HG03280 (cell line): ENCODE data around the gene HSD17B3.
"Not testable (repeated sequence)": the region's sequence is repeated elsewhere in the genome, so short reads cannot be mapped to it uniquely, and the experiment has no call there.

ENCODE experiments used
- ATAC-seq: cut with Tn5 transposase; IDR thresholded peaks from one replicate; pipeline ENCODE4 v1.9.1; 2021; ENCODE audit warnings: mild to moderate bottlenecking, moderate library complexity; ENCODE audit not compliant: unreplicated experiment

HSD17B3 gene

DNA sequence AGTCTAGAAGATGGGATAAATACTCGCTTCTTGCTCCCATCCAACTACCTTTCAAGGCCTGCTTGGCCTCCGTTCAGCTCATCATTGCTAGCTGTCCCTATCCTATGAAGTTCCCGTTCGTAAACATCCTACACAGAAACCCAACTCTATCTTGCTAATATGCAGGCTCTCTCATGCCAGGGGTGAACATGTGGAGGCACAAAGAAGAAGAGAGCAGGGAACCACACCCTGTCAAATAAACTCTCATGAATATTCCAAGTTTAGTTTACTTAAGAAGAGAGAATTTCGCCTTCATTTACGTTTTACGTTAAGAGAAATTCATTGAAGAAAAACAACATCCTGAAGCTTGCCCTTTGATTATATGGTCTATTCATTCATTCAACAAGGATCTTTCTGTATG is 7.9 kb upstream of the HSD17B3 start:
- no peak for ATAC-seq

DNA sequence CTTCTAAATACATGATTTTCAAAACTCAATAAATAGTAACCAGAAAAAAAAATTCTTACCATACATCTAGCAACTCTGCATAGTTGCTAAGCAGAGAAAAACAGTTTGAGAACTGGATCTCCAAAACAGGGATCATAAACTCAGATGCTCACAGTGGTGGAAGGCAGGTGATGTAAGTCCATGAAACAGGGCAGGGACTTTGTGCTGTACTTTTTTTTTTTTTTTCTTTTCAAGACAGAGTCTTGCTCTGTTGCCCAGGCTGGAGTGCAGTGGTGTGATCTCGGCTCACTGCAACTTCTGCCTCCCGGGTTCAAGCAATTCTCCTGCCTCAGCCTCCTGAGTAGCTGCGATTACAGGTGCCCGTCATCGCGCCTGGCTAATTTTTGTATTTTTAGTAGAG is 5.0 kb upstream of the HSD17B3 start:
- not testable (repeated sequence) for ATAC-seq

DNA sequence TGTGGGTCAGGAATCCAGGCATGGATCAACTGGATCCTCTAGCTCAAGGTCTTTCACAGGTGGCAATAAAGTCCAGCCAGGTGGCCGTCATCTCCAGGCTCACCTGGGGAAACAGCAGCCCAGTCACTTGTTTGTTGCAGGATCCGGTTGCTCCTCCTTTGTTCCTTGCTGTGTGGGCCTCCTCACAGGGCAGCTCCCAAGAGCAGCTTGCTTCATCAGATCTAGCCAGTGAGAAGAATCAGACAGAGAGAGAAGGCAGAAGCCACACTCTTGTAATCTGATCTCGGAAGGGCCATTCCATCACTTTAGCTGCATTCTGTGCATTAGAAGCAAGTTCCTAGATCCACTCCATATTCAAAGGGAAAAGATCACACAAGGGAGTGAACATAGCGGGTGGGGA is 3.2 kb upstream of the HSD17B3 start:
- no peak for ATAC-seq

DNA sequence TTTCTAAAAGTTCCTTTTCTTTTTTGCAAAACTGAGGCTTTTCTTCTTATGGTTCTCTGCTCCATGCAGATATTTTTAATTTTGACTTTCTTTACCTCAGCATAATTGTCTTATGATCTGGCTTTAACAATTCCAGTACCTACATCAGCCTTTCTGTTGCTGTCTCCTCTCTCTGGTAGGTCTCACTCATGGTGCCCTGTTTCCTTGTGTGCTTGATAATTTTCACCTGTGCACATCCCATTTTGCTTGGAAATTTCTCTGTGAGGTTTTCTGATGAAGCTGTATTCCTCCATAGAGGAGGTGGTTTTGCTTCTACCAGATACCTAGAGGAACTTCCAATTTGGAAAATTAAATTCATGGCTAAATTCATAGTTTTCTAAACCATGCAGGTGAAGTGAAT is 2.3 kb upstream of the HSD17B3 start:
- no peak for ATAC-seq

DNA sequence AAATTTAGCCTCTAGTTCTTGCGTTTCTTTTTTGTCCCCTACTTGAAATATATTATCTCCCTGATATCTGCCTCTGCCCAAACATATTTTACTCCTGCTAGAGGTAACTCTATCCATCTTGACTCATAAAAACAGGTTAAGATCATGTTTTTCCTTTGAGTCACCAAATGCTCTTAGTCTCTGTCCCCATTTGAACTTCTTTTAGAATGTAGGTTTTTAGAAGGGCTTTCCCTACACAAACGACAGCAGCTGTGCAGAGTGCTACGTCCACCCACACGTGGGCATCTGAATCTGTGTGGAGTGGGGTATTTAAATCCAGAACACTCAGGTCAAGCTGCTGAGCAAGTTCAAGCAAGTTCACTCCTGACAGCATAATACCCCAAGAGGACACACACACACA is 2.2 kb downstream of the HSD17B3 start:
- ATAC-seq = no peak

DNA sequence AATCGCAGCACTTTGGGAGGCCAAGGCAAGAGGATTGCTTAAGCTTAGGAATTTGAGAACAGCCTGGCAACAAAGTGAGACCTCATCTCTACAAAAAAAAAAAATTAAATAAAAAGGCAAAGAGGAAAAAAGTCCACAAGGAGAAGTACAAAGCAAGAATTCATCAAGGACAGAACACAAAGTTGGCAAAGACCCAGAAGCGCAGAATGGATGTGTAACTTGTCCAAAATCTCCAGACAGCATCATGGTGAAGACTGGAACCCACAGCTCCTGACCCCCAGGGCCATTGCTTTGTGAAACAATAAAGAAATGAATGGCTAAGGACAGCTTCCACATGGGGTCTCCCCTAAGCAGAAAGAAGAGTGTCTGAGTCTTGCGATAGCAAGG is 7.8 kb downstream of the HSD17B3 start:
- no peak for ATAC-seq

DNA sequence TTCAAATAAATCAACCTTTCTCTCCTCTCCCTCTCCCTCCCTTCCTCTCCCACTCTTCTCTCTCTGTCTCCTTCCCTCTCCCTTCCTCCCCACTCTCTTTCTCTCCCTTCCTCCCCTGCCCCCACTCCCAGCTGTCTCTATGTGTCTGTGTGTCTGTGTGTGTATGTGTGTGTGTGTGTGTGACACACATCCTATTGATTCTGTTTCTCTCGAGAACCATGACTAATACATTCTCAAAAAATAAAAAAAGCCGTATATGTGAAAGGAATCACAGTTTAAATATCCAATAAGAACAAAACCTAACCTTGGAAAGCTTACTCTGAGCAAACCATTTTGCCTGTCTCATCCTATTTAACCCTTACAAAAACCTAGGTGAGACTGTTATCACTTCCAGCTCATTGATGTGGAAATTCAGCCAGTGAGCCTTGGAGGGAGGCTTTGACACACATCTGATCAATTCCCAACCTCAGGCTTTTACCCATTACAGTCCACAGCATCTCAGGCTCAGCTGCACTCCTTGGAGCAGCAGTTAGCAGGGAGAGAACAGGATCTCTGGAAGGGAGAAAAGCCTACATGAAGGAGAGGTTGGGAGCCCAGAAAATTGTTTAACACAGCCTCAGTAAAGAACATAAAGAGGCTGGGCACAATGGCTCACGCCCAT is 8.3 kb downstream of the HSD17B3 start:
- no peak for ATAC-seq

DNA sequence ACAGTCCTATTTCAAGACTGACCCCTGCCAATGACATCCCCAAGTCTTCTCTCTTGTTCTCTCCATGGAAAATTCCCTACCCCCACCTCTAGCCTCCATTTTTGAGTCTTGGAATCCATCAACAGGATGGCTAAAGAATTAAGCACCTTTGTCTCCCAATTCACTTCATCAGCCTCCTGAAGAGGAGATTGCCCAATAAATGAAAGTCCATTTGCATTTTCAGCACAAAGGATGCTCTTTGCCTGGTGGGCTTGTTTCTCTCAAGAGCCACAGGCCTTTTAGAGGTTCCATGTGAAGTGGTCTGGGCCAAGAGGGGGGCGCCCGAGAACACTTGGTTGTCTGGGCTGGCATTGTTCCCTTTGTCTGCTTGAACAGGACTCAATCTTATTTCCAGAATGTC is 12.6 kb downstream of the HSD17B3 start:
- ATAC-seq = no peak

DNA sequence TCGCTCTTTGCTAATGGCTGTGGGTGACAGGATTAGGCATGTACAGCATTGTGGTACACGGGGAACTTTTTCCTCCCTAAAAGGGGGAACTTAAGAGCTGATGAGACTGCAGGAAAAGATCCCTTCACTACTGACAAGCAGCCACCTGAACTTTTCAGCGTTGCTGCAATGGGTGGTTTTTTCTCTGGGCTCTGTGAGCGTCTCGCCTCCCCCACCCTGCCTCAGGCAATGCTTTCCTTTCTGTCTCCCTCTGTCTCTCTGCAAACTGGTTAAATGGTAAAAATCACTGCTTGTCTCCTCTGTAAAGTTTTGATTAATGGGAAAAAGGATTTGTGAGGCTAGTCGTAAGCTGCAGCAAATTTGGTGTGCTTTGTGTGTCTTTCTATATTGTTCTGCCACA is 20.3 kb downstream of the HSD17B3 start:
- ATAC-seq = no peak

DNA sequence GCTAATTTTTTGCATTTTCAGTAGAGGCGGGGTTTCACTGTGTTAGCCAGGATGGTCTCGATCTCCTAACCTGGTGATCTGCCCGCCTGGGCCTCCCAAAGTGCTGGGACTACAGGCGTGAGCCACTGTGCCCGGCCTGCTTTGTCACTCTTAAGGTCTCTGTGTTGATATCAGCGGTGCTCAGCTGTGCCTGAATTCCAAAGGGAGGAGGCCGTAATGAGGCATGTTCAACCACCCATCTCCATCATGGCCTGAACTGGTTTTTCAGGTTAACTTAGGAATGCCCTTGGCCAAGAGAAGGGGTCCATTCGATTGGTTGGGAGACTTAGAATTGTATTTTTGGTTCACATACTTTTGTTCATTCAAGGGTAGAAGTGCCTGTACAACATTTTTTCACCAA is 22.0 kb downstream of the HSD17B3 start:
- no peak for ATAC-seq

DNA sequence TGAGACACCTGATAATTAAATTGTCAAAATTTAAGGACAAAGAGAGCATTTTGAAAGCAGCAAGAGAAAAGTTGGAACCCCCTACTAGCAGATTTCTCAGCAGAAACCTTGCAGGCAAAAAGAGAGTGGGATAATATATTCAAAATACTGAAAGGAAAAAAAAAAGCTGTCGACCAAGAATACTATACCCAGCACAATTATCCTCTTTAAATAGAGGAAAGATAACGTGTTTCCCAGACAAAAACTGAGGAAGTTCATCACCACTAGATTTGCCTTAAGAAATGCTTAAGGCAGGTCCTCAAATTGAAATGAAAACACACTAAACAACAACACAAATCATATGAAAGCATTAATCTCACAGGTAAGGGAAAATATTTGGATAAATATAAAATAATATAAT is 27.0 kb downstream of the HSD17B3 start:
- no peak for ATAC-seq

DNA sequence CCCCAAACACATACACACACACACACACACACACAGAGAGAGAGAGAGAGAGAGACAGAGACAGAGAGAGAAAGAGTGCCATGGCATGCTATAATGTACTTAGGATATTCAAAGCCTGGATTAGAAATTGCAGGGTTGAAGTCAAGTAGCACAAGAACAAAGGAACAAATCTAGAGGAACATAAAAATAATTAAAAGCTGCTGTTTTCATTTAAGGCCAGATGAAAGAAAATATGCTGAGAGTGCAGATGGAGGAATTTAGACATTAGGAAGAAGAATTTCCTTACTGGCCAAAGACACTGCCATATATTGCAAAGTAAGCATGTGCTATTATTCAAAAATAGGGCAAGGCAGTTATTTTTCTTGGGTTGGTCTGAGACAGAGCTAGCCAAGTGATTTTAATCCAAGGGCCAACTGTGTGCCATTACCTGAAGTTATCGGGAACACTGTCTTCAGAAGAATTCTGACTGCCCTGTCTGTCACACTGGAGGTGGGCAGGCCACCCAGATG is 31.7 kb downstream of the HSD17B3 start:
- ATAC-seq = no peak

DNA sequence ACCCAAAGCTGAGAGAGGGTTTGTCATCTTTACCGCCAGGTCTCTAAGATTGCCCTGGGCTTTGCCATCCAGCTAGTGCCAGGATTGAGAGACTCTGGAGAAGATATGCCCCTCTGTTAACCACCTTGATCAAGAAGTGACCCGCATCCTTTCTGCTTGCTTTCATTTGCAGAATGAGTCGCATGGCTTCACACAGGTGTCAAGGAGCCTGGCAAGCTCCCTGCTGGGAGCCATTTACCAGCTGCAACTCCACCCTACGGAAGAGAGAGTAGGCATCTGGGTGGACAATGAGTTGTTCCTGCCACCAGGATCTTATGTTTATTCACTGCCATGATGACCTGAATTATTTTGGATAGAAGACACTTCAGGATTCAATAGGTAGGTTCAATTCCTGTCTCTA is 43.0 kb downstream of the HSD17B3 start:
- ATAC-seq = no peak

DNA sequence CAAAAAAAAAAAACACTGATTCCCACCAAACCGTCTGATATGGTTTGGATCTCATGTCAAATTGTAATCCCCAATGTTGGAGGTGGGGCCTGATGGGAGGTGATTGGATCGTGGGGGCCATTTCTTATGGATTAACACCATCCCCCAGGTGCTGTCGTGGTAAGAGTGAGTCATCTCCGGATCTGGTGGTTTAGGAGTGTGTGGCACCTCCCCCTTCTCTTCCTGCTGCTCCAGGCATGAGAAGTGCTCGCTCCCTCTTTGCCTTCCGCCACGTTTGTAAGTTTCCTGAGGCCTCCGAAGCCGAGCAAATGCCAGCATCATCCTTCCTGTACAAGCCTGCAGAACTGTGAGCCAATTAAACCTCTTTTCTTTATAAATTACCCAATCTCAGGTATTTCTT is 45.2 kb downstream of the HSD17B3 start:
- ATAC-seq = no peak

DNA sequence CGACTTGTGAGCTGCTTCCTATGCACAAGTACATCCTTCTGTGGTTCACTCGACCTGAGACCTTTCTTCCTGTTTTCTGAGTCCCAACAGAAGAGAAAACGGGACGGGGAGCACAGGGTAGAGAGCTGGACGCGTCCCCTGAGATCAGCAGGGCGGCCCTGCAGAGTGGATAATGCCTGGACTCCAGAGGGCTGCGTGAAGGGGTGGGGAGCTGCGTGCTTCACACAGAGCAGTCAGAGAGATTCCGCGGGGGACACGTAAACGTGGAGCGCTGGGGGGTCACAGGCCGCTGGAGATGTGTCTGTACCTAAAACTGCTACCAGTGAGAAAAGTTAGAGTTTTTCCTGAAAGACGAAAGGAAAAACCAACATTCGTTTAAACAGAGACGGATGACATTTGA is 46.3 kb downstream of the HSD17B3 start:
- no peak for ATAC-seq

DNA sequence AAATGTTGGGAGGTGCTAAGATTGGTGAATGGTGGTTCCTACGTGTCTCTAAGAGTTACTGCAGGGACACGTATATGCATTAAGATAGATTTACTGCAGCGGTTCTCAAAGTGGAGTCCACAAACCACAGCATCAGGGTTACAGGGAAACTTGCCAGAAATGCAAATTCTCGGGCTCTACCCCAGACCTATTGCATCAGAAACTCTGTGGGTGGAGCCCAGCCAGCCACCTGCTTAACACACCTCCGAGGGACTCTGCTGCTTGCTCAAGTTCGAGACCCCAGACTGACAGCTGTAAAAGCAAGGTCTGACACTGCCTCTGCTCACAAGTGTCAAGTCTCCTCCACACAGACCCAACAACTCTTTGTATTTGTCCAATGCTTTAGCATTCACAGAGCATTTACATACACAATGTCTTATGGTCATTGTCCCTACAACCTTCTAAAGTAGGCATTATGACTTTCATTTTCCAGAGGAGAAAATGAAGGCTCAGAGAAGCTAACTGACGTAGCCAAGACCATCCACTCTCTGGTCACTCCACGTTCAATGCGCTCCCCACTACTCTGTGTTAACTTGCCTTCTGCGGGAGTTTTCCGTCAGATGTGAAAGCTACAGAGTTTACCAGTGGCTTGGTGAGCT is 48.8 kb downstream of the HSD17B3 start:
- no peak for ATAC-seq

DNA sequence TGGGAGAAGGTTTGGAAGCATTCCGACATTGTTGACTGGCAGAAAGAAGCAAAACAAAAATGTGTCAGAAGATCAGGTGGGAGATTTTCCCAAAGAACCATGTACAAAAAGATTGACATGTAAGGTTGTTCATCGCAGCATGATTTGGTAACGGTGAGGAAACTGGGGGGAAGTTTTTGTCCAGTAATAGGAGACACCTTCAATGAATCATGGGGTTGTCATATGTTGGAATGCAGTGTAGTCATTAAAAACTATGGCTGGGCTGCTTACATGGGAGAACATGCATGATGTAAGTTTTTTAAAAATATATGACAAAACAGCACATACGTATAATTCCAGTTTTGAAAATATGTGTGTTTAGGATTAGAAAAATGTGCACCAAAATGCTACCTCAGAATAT is 50.5 kb downstream of the HSD17B3 start:
- no peak for ATAC-seq

DNA sequence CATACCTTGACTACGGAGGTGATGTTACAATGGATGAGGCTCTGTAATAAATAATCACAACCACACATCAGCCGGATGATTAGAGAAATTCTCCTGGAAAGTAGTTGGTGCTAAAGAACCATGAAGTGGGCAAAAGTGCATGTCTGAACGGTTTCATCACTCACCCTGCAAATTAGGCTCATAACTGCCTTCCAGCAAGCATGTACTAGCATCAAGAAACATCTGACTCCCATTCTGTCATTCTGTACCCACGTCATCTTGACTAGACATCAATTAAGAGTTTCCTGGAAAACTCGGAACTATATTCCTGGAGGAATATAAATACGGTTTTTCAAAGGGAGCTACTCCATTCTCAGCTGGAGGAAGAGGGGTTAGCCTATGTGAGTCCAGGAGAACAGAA is 52.2 kb downstream of the HSD17B3 start:
- no peak for ATAC-seq

DNA sequence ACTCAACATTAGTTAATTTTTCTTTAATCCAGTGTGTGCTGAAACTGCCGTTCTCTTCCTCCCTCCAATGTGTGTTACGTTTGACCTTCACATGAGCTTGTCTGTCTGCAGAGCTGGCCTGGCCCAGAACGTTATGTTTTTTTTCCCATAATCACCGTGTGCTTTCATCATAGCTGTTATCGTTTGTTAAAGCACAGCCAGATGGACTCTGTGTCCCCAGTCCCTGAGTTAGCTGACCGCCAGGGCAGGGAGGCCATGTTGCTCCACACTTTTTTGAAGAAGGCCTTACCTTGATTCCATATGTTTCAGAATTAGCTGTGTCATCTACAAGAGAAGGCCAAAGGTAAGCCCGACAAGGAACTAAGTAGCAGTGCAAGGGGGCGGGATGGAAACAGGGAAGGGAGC is 55.7 kb downstream of the HSD17B3 start:
- no peak for ATAC-seq

DNA sequence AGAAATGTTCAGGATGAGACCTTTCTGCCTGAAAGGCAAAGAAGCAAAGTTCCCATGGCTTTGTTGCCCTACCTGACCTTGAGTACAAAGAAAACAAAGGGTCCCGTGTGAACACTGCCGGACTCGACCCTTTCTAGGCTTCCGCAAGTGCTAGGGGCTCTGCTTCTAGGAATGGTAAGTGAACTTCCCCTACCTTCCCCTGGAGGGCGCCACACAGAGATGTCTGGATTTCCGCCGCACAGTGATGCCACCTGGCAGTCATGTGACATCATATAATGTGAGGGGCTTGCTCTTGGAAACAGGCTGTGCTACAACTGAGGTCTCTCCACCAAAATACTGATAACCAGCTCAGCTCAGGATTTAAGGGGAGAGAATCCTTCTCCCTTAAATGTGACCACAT is 56.6 kb downstream of the HSD17B3 start:
- no peak for ATAC-seq

DNA sequence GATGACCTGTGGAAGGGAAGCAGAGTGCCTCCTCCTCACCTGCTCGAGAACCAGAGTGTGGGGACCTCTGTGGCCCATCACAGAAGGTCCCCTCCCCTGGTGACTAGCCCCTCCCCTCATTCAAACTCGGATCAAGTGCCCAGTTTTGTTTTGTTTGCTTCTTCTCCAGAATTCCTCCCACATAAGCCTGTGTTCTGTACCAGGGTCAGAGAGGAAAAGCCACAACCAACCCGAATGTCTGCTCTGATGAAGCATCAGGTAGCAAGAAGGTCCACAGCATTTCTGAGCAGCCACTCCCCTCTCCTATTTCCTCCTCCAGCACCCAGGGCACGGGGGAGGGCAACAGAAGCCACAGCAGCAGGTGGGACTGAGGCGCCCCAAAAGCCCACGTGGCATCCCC is 58.2 kb downstream of the HSD17B3 start:
- no peak for ATAC-seq

DNA sequence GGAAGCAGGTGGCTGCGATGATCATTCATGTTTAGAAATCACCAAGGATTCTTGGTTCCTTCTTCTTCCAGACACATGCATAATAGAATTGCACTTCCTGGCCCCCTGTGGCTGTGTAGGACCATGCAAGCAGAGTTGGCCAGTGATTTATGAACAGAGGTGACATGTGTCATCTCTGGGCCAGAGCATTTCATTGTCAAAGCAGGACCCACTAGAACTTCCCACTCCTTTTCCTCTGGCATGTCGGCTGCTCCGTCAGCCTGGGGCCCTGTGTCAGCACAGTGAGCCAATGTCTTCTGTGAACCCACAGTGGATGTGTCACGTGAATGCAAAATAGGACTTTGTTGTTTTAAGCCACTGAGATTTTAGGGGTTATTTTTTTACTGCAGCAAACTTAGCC is 59.2 kb downstream of the HSD17B3 start:
- no peak for ATAC-seq

DNA sequence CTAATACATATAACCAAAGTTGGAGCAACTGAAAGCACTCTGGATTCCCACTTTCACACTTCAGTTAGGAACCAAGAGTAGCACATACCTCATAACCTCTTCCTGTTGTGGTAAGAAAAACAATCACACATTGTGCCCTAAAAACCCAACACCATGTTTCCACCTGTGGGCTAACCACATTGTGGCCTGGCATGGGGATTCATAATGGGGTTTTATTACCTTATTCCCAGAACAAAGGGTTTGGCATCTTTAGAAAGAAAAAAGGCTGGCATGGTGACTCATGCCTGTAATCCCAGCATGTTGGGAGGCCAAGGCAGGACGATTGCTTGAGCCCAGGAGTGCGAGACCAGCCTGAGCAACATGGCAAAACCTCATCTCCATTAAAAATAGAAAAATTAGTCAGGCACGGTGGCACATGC is 60.6 kb downstream of the HSD17B3 start:
- no peak for ATAC-seq
